IMR-90 (cell line): ENCODE data around the gene APOL2. TPM values are rescaled to one million over a fixed set of nuclear protein-coding genes. Genes with fewer than 3 reads are reported as not detected.

ENCODE experiments used
- ATAC-seq: fragments of 200-7000 bp; cut with Tn5 transposase; 2 replicates; pipeline ENCODE4 v1.9.1; 2020; ENCODE audit warnings: low read depth, mild to moderate bottlenecking, moderate library complexity
- BruUV-seq: library from RNA; stranded (reverse); fragments of 400-500 nt; replicated peaks from 2 replicates; lab custom pipeline; 2021; lab: Mats Ljungman, UMichigan
- CTCF ChIA-PET: fragments of 300-600 bp; formaldehyde crosslinking; extraction: SDS; loops from one replicate; lab custom pipeline; 2021; ENCODE audit warnings: antibody characterized with exemption; lab: Yijun Ruan, JAX
- POLR2A ChIA-PET: fragments of 300-600 bp; sonication (Branson Sonifier 250); formaldehyde crosslinking; loops from one replicate; lab custom pipeline; 2022; ENCODE audit warnings: antibody characterized with exemption; ENCODE audit not compliant: unreplicated experiment; lab: Charles Lee
- DNase-seq: peaks from one replicate; pipeline ENCODE4 v3.0.0; 2013
- H2AFZ ChIP-seq: replicated peaks from 2 replicates; pipeline ENCODE3; 2013; ENCODE audit warnings: low read length, mild to moderate bottlenecking; ENCODE audit not compliant: poor library complexity
- H2AK5ac ChIP-seq: 2 replicates; pipeline ENCODE4 v1.6.1; 2013; ENCODE audit warnings: low read depth, low read length, inconsistent platforms
- H2AK9ac ChIP-seq: replicated peaks from 2 replicates; pipeline ENCODE3; 2013; ENCODE audit warnings: mild to moderate bottlenecking, low read depth, low read length, moderate library complexity; ENCODE audit not compliant: poor library complexity
- H2BK120ac ChIP-seq: 2 replicates; pipeline ENCODE4 v1.6.1; 2013; ENCODE audit warnings: low read depth, low read length, inconsistent platforms
- H2BK15ac ChIP-seq: 3 replicates; pipeline ENCODE4 v1.6.1; 2013; ENCODE audit warnings: low read depth, low read length, inconsistent platforms
- H2BK20ac ChIP-seq: 2 replicates; pipeline ENCODE4 v1.6.1; 2013; ENCODE audit warnings: low read depth, mild to moderate bottlenecking, inconsistent platforms, low read length, moderate library complexity
- H2BK5ac ChIP-seq: 2 replicates; pipeline ENCODE4 v1.6.1; 2013; ENCODE audit warnings: mild to moderate bottlenecking, low read depth, low read length, inconsistent platforms; ENCODE audit not compliant: poor library complexity, severe bottlenecking
- H3K14ac ChIP-seq: replicated peaks from 2 replicates; pipeline ENCODE4 v1.6.1; 2013; ENCODE audit warnings: low read depth, low read length, inconsistent platforms
- H3K18ac ChIP-seq: 2 replicates; pipeline ENCODE4 v1.6.1; 2013; ENCODE audit warnings: low read depth, low read length, control low read depth
- H3K23ac ChIP-seq: 2 replicates; pipeline ENCODE4 v1.6.1; 2013; ENCODE audit warnings: low read depth, low read length, inconsistent platforms
- H3K27ac ChIP-seq: 2 replicates; pipeline ENCODE4 v1.5.1; 2013; ENCODE audit warnings: mild to moderate bottlenecking, control low read depth, low read length; ENCODE audit not compliant: insufficient read depth
- H3K27me3 ChIP-seq: 2 replicates; pipeline ENCODE4 v1.6.1; 2013; ENCODE audit warnings: low read length; ENCODE audit not compliant: control insufficient read depth, insufficient read depth
- H3K36me3 ChIP-seq: 2 replicates; pipeline ENCODE4 v1.6.1; 2013; ENCODE audit warnings: low read length, mixed read lengths; ENCODE audit not compliant: control insufficient read depth, insufficient read depth
- H3K4ac ChIP-seq: 2 replicates; pipeline ENCODE4 v1.6.1; 2013; ENCODE audit warnings: low read depth, low read length, inconsistent platforms
- H3K4me1 ChIP-seq: 2 replicates; pipeline ENCODE4 v1.6.1; 2013; ENCODE audit warnings: low read length, mixed read lengths; ENCODE audit not compliant: control insufficient read depth, insufficient read depth
- H3K4me2 ChIP-seq: 2 replicates; pipeline ENCODE4 v1.6.1; 2013; ENCODE audit warnings: low read depth, mild to moderate bottlenecking, control low read depth, low read length, moderate library complexity
- H3K4me3 ChIP-seq: 2 replicates; pipeline ENCODE4 v1.5.1; 2013; ENCODE audit warnings: low read depth, mild to moderate bottlenecking, control low read depth, low read length, moderate library complexity; ENCODE audit not compliant: insufficient read depth
- H3K56ac ChIP-seq: 2 replicates; pipeline ENCODE4 v1.6.1; 2013; ENCODE audit warnings: low read length, inconsistent platforms; ENCODE audit not compliant: insufficient read depth; ENCODE audit errors: extremely low read depth
- H3K79me1 ChIP-seq, 2 experiments: 2 replicates each; pipeline ENCODE4 v1.6.1; 2013; ENCODE audit warnings: low read length in 2 of 2, inconsistent platforms in 1 of 2, low read depth in 1 of 2
- H3K9ac ChIP-seq: 2 replicates; pipeline ENCODE4 v1.6.1; 2013; ENCODE audit warnings: low read depth, low read length, control low read depth
- H3K9me1 ChIP-seq: 2 replicates; pipeline ENCODE4 v1.6.1; 2013; ENCODE audit warnings: low read length, inconsistent platforms; ENCODE audit not compliant: insufficient read depth
- H3K9me3 ChIP-seq: 2 replicates; pipeline ENCODE4 v1.6.1; 2013; ENCODE audit warnings: low read length; ENCODE audit not compliant: control insufficient read depth, insufficient read depth
- H4K20me1 ChIP-seq: 2 replicates; pipeline ENCODE4 v1.6.1; 2013; ENCODE audit warnings: low read length, inconsistent platforms; ENCODE audit not compliant: insufficient read depth
- H4K5ac ChIP-seq: 2 replicates; pipeline ENCODE4 v1.6.1; 2013; ENCODE audit warnings: mild to moderate bottlenecking, low read depth, low read length, control low read depth
- H4K8ac ChIP-seq, 2 experiments: 2 replicates each; pipeline ENCODE4 v1.6.1; 2013; ENCODE audit warnings: low read depth in 2 of 2, low read length in 2 of 2, control low read depth in 1 of 2, inconsistent platforms in 1 of 2
- H4K91ac ChIP-seq: 2 replicates; pipeline ENCODE4 v1.6.1; 2013; ENCODE audit warnings: low read depth, low read length, inconsistent platforms; ENCODE audit not compliant: insufficient read depth
- BHLHE40 ChIP-seq: fragments of 150-350 bp; IDR thresholded peaks from 2 replicates; pipeline ENCODE4 v1.6.1; 2016; ENCODE audit warnings: mild to moderate bottlenecking, low read depth, low read length
- CEBPB ChIP-seq: IDR thresholded peaks from 2 replicates; pipeline ENCODE4 v1.6.1; 2012; ENCODE audit warnings: low read depth, low read length, improper control_type of control experiment
- CHD1 ChIP-seq: IDR thresholded peaks from 2 replicates; pipeline ENCODE4 v1.6.1; 2012; ENCODE audit warnings: low read depth, low read length, improper control_type of control experiment
- CTCF ChIP-seq: conservative IDR thresholded peaks from 2 replicates; pipeline ENCODE4 v1.5.1; 2012; ENCODE audit warnings: mild to moderate bottlenecking, low read depth, low read length, improper control_type of control experiment
- ELK1 ChIP-seq: fragments of 150-350 bp; IDR thresholded peaks from 2 replicates; pipeline ENCODE4 v1.6.1; 2016; ENCODE audit warnings: low read depth, mild to moderate bottlenecking, low read length, moderate library complexity, borderline replicate concordance
- FOS ChIP-seq: fragments of 150-350 bp; IDR thresholded peaks from 2 replicates; pipeline ENCODE4 v1.6.1; 2016; ENCODE audit warnings: low read depth, low read length
- MAFK ChIP-seq: IDR thresholded peaks from 2 replicates; pipeline ENCODE4 v1.6.1; 2012; ENCODE audit warnings: low read depth, low read length, improper control_type of control experiment
- MAZ ChIP-seq: IDR thresholded peaks from 2 replicates; pipeline ENCODE4 v1.6.1; 2012; ENCODE audit warnings: low read depth, mild to moderate bottlenecking, low read length, improper control_type of control experiment, moderate library complexity, borderline replicate concordance
- MXI1 ChIP-seq: IDR thresholded peaks from 2 replicates; pipeline ENCODE4 v1.6.1; 2012; ENCODE audit warnings: low read depth, mild to moderate bottlenecking, low read length, moderate library complexity, borderline replicate concordance
- NFE2L2 ChIP-seq: fragments of 150-350 bp; IDR thresholded peaks from 2 replicates; pipeline ENCODE4 v1.6.1; 2016; ENCODE audit warnings: low read depth, mild to moderate bottlenecking, low read length
- POLR2A ChIP-seq: IDR thresholded peaks from 2 replicates; pipeline ENCODE4 v1.6.1; 2012; ENCODE audit warnings: mild to moderate bottlenecking, low read depth, low read length
- RAD21 ChIP-seq: IDR thresholded peaks from 2 replicates; pipeline ENCODE4 v1.6.1; 2012; ENCODE audit warnings: low read length, improper control_type of control experiment
- RCOR1 ChIP-seq: IDR thresholded peaks from 2 replicates; pipeline ENCODE4 v1.6.1; 2012; ENCODE audit warnings: mild to moderate bottlenecking, low read length, improper control_type of control experiment; ENCODE audit not compliant: insufficient replicate concordance
- RFX5 ChIP-seq: IDR thresholded peaks from 2 replicates; pipeline ENCODE4 v1.8.0; 2012; ENCODE audit warnings: low read depth, mild to moderate bottlenecking, low read length, moderate library complexity
- SMC3 ChIP-seq: fragments of 150-350 bp; IDR thresholded peaks from 2 replicates; pipeline ENCODE4 v1.6.1; 2016; ENCODE audit warnings: low read depth, mild to moderate bottlenecking, antibody characterized with exemption, low read length, moderate library complexity
- WGBS, 2 experiments: methylation state at CpG; one replicate each; pipeline versions ENCODE4 v1.1.5 to v1.1.7; 2013; ENCODE audit warnings: missing lambda C conversion rate in 2 of 2; ENCODE audit not compliant: insufficient read length in 1 of 2; ENCODE audit errors: extremely low coverage in 2 of 2; 5-methylcytosine and 5-hydroxymethylcytosine counted together
- dilution Hi-C: fragments of 300-500 bp; cut with HindIII; formaldehyde crosslinking; loops from one replicate; pipeline ENCODE4 v1.14.3; 2018; ENCODE audit warnings: low sequenced_read_pairs; ENCODE audit not compliant: unreplicated experiment
- in situ Hi-C: fragments of 300-500 bp; cut with MboI; formaldehyde crosslinking; loops from 3 replicates; pipeline ENCODE4 v1.14.3; 2019; ENCODE audit warnings: low sequenced_read_pairs, inconsistent platforms, mixed read lengths
- intact Hi-C: fragments of 100-400 bp; cut with micrococcal nuclease; formaldehyde crosslinking; loops from 2 replicates; pipeline ENCODE4 v1.10.0; 2022
- polyA plus RNA-seq, 3 experiments: library from polyadenylated mRNA; depleted of rRNA; stranded (reverse); fragments of >200 nt; gene quantifications; 2 replicates each; pipeline ENCODE4 v1.2.3, GENCODE V29; 2012; ENCODE audit warnings: low replicate concordance in 1 of 3
- total RNA-seq: library from RNA; depleted of rRNA; stranded (reverse); fragments of >200 nt; gene quantifications from 2 replicates; pipeline ENCODE4 v1.2.3, GENCODE V29; 2012
- TF ChIP-seq, protein P1 (sequence below): fragments of 150-350 bp; IDR thresholded peaks from 2 replicates; pipeline ENCODE4 v1.6.1; 2017; ENCODE audit warnings: mild to moderate bottlenecking, antibody characterized with exemption, low read length, low read depth

The APOL2 gene
- total and polyA plus RNA-seq, 2 of the 4 experiments (the other 2 are of a cell fraction): 13.1 to 57.5 TPM

DNA sequence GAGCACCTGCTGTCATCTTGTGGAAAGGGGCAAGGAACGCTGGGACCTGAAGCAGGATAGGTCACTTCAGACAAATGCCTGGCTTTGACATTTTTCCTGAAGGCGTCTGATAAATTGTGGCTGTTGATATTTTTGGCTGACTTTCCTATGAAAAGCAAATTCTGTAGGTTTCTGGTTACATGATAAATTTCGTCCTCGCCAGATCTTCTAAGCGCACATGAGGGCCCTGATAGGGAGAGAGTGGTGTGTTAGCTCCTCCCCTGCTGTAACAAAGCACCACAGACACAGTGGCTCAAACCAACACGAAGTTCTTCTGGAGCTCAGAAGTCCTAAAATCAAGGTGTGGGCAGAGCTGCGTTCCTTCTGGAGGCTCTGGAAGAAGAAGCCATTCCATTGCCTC lies 57.3 kb downstream of the APOL2 start:
- Histone ChIP-seq H2BK5ac (no peak overlapping the region), H2AK5ac (no peak overlapping the region), H3K36me3 (no peaks in the 10 kb centered on the region), H3K9ac (no peak overlapping the region), H3K9me3 (no peaks in the 10 kb centered on the region), H4K20me1 (no peaks in the 10 kb centered on the region), H2AFZ (no peak overlapping the region), H3K18ac (no peak overlapping the region), H2BK15ac (no peak overlapping the region), H3K23ac (no peak overlapping the region), H3K4me2 (no peak overlapping the region), H3K4me1 (no peaks in the 10 kb centered on the region), H4K8ac (no peak overlapping the region), H3K14ac (no peak overlapping the region), H3K9me1 (no peaks in the 10 kb centered on the region; the same call in 1 of the 2 replicates), H3K4me3 (no peak overlapping the region), H2BK20ac (no peak overlapping the region), H2BK120ac (no peak overlapping the region), H3K56ac (no peak overlapping the region), H3K79me1 (no peaks in the 10 kb centered on the region), H4K91ac (no peak overlapping the region), H4K5ac (no peak overlapping the region), H2AK9ac (no peak overlapping the region), H3K27me3 (peaks cover 39% of the 10 kb centered on the region), H3K4ac (no peak overlapping the region), H3K27ac (no peak overlapping the region)
- 0% methylated on average over 1 of the region's 7 CpGs; no CpG with 5 or more reads in 1 of the 2 experiments for WGBS, 2 experiments
- ChIA-PET CTCF (interaction anchor here (1.0 kb wide), 1 partner anchor 37 kb away, joined by 3 read pairs; no protein-coding TSS in a partner anchor), POLR2A (no interaction called here)
- no peak; the same call in 1 of the 2 replicates for ATAC-seq
- dilution Hi-C loops (no loop called here), in situ Hi-C loops (loop anchor here (5.0 kb wide), 1 partner anchor 40 kb away; no protein-coding TSS in a partner anchor), intact Hi-C loops (no loop called here)
- no TSS peak for BruUV-seq
- TF ChIP-seq ELK1: no peak
- TF ChIP-seq, protein P1, sequence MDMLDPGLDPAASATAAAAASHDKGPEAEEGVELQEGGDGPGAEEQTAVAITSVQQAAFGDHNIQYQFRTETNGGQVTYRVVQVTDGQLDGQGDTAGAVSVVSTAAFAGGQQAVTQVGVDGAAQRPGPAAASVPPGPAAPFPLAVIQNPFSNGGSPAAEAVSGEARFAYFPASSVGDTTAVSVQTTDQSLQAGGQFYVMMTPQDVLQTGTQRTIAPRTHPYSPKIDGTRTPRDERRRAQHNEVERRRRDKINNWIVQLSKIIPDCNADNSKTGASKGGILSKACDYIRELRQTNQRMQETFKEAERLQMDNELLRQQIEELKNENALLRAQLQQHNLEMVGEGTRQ: no peak
- TF ChIP-seq MAZ: no peak
- TF ChIP-seq CHD1: no peak
- no peak for TF ChIP-seq MXI1
- TF ChIP-seq RFX5: no peak
- TF ChIP-seq RCOR1: no peak
- TF ChIP-seq FOS: no peak
- TF ChIP-seq RAD21: no peak
- TF ChIP-seq SMC3: no peak
- TF ChIP-seq CTCF: no peak
- TF ChIP-seq POLR2A: no peak
- no peak for TF ChIP-seq NFE2L2
- TF ChIP-seq CEBPB: no peak
- no peak for TF ChIP-seq MAFK
- TF ChIP-seq BHLHE40: no peak
- no peak for DNase-seq
